Glomerular visceral epithelial cell (primary cell): Measurements from ENCODE around the gene HRH3.
A peak's percentile ranks its signal among the peaks of the same experiment; 100 is the strongest.

Experiments used
- DNase-seq: peaks from one replicate; pipeline ENCODE4 v3.0.0-alpha.2; 2016; ENCODE audit errors: extremely low spot score

Gene HRH3

DNA sequence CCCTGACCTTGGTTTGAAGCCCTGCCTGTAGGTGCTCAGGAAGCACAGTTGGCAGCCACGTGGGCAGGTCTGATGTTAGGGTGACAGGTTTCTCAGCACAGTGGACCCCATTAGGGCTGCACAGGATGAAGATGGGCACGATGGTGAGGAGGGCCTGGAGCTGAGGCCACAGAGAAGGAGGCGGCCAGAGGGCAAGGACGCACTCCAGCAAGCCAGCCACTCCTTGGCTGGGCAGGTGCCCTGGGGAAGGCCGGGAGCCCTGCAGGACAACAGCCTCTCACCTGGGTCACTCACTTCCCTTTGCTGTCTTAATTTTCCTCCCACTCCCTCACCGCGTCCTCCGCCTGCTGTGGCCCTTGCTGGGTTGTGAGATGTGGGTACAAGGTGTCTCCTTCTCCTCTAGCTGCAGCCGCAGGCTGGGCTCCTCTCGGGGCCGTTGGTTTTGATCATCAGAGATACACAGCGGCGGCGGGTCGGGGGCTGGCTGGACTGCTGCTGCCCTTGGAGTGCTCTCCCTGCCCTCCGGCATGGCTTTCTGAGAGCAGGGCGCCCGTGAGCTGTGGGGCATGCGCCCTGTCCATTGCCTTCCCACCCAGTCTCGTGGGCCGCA lies 23.9 kb upstream of the HRH3 start:
- no peak for DNase-seq

DNA sequence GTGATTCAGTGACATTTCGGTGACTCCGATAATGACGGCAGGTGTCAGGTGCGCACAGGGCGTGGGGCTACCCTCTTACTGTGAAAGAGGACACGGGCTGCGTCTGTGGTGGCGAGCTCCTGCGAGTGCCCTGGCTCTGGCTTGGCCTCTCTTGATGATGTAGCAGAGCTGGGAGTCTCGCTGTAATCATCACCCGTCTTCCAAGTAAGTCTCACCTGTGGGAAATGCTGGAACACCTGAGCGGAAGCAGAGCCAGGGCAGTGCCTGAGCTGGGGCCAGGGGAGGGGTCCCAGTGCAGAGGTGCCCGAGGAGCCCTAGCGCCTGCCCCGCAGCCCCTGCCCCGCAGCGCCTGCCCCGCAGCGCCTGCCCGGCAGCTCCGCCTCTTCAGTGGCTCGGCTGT lies 23.0 kb upstream of the HRH3 start:
- DNase-seq = no peak

DNA sequence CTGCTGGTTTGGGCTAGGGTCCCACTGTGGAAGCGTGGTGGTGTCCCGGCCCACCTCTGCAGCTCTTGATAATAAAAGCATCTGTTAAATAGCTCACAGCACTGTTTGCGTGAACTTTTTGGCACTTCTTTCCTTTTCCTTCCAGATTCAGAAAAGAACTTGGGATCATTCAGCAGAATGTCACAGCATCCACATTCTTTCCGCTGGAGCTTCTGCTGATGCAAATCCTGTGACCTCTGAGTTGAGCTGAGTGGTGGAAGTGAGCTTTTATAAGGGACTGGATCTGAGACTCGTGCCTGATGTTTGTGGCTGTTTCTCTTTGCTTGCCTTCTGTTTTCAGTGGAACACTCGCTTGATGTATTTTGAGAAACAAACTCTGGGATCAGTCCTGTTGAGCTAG lies 22.1 kb upstream of the HRH3 start:
- DNase-seq = no peak

DNA sequence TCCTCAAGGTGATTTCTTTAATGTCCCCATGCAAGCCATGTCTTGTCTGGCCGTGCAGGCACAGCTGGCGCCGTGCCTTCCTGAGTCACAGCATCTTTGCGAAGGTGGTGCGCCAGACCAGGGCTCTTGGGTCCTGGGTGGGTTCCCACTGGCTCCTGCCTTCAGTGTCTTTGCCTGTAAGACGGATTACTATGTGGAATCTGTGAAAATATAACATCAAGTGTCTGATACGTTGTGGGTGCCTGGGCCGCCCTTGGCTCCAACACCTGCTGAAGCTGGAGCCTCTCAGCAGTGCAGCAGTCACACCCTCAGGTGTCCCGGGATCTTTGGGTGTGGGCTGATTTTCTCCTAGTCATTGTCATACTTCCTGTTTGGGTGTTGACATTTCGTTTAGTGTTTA lies 21.4 kb upstream of the HRH3 start:
- DNase-seq = no peak

DNA sequence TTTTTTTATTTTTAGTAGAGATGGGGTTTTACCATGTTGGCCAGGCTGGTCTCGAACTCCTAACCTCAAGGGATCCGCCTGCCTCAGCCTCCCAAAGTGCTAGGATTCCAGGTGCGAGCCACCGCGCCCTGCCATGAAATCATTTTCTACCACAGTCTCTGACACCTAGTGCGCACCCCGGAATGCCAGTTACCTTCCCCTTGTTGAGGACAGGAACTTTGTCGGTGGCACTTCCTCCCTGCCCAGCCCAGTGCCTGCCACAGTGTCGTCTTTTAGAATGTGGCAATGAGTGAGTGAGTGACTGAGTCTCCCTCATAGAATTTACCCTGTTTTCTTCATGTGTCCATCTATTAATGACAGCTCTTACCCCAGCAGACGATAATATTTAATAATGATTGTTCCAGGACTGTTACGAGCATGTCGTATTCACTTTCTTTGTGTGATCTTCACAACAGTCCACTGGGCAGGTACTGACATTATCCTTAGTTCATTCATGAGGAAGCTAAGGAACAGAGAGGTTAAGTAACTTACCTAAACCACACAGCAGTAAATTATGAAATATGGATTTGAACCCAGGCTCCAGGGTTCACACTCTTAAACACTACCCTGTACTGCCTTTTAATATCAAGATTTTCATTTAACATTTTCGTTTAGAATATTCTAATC lies 20.1 kb upstream of the HRH3 start:
- DNase-seq = no peak

DNA sequence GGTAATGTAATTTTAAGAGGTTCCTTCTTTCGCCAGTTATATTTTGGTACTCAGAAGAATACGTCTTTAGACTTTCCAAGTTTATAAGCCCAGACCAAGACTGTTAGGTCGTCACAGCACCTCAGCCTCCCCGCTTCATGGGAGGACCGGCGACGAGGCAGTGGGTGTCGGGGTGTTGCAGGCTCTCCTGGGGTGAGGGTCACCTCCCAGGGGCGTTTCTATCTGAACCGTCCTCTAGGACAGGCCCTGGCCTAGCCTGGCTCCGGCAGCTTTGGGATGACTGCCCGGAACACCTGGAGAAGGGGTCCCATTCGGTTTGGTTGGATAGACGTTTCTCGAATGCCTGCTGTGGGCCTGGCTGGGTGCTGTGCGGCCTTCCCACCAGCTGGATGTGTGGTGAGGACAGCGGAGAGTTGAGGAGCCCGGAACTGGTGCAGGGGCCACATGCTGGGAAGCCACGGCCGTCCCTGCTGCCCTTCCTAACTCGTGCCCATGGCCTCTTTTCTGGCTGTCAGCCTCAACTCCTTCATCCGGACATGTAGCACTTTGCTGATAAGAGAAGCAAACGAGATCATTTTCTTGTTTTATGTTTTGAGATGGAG lies 19.3 kb upstream of the HRH3 start:
- no peak for DNase-seq

DNA sequence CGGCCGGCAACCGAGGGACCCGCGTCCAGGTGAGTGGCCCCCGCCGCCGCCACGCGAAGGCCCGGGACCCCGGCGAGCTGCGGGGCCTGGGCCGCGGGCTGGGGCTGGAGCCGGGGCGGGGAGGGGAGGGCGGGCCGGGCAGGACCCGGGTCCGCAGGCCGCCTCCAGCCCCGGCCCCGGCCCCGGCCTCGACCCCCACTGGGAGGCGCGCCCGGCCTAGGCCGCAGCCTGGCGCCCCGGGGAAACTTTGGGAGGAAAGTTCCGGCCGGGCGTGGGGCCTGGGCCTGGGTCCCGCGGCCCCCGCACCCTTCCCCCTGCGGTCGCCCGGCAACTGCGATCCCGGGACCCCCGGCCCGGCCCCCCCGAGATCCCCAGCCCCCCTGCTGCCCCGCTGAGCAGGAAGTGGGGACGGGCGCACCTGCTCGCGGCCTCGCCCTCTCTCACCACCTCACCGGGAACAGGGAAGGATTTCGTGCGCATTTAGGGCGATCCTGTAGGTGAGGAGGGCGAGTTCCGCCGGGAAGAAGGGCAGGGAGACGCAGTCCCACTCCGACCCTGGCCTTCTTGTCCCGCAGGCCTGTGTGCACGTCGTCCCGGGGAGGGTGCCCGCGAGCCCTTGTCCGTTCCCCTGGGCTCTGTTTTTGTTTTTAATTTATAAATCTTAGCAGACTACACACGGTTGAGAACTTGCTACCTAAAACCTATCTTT lies 18.6 kb upstream of the HRH3 start:
- peak; percentile 28 for DNase-seq

DNA sequence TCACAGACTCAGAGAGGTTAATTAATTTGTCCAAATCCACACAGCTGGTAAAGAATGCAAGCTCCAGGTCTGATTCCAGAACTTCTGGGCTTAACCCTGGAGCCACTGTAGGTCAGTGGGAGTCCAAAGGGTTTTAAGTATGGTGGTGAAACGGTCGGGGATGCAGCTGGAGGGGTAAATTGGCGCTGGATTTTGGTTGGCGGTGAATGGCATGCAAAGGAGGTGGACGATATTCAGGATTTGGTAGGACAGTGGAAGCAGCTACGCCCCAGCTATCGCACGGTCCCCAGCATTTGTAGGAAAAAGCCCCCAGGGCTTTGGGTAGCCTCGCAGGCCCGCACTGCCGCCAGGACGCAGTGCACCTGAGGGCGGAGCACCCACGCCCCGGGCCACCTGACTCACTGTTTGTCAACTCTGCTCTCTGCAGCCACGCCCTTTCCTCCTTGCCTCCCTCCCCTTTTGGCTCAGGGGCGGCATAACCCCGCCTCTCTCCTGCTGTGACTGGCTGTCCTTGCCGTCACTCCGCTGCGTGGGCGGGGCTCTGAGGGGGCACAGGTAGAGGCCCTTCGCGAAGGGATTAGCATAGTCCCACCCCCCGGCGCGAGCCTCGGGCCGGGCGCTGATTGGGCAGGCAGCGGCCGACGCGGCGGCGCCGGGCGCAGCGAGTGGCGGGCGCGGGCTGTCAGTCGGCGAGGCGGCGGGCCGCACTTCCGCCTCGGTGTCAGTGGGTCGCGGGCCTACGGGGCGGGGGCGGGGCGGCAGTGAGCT lies 17.9 kb upstream of the HRH3 start, which contains the start of gene OSBPL2:
Gene OSBPL2 (plus strand): TSS at position 721 of the 768 bp plus-strand sequence. CDS start 17,664 bp downstream, outside the sequence.
- peak; percentile 100 for DNase-seq

DNA sequence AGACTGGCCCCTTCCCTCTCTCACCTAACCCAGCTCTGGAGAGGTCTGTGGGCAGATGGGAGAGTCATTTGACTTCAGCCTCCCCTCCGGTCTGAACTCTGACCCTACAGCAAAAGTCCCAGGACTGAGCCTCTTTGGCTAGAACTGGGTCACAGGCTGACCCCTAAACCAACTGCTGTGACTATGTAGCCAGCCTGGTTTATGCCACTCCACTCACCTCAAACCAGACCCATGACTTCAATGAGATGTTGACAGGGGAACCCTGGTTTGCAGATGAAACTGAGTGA lies 17.4 kb upstream of the HRH3 start:
- DNase-seq = no peak

DNA sequence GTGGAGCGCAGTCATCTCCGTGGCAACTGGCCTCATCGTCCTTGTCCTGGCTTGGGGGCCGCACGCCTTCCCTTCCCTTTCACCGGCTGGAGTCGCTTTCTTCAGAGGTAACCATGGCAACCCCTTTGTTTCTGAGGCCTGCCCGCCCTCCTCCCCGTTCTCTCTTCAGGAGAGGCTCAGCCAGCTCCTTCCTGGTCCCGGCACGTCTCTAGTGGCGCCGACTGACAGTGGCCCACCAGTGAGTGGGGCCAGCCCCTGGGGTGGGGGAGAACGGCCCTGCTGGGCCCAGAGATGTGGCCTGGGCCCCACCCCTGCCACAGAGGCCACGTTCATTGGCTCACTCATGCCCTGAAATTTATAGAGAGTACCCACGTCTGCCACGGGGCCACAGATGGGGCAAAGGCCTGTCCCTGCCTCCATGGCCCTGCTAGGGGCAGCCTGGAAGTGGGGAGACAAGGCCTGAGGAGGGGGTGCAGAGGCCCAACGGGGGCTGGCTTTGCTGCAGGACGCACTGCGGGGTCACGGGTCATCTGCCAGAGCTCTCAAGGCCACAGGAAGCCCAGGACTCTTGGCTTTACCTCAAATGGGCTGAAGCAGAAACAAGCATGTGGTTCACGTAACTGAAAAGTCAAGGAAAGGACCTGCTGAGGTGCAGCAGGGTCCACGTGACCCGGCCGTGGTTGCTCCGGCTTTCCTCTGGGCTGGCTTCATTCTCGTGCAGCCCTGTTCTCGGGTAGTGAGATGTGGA lies 16.9 kb upstream of the HRH3 start:
- DNase-seq = no peak

DNA sequence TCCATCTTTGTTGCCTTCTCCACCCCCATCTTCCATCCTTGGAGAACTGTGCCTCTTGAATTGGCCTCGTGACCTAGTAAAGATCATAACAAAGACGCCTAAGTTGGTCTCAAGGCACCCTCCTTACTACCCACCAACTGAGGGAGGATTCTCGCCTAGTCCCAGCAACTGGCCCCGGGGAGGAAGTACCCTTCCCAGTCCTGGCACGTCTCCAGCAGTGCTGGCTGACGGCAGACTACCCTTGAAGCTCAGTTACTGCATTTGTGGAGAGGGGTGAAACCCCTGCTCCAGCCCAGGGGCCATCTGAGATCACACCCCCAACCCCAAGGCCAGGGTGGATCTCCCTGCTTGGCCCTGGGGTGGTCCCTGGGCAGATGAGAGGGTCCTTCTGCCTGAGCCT lies 16.1 kb upstream of the HRH3 start:
- no peak for DNase-seq

DNA sequence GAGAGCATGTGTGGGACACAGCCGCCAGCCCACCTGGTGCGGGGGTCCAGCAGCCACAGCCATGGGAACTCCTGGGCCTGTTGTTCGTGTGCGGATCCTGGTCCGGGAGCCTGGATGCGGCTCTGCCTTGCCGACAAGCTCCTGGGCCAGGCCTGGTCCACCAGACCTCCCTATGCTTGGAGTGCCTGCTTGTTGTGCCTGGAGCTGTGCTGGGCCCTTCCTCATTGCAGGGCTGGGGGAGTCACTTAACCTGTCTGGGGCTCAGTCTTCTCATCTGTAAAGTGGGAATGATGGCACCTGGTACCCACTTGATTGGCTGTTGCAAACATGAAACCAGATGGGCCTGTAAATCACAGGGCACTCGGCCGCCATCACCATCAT lies 15.7 kb upstream of the HRH3 start:
- no peak for DNase-seq

DNA sequence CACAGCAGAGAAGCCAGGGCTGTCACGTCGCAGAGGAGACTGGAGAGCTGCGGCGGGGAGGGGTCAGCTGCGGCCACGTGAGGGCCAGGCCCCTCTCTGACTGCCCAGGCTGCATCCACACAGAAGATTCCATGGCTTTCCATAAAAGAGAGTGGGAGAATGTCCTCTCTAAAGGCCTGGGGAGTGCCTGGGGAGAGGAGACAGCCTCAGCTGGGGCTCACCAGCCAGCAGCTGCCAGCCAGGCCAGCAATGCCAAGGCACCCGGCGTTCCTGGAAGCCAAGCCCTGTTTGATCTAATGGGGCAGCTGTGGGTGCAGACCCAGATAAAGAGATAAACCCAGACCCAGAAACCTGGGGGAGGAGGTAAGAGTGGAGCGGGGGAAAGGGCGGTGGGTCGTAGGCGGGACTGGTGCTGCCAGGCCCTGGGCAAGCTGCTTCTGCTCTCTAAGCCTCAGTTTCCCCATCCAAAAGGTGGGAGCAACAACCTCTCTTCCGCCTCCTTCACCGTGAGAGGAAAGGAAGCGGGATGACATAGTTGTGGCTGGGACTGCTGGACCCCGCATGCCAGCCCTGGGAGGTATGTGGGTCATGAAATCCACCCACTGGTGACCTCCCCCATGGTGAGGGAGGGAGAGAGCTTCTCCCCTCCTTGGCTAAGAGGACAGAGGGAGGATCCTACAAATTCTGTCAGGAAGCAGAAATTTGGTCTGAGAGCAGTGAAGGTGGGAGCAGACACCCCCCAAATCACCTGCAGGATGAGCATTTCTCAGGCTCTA lies 15.1 kb upstream of the HRH3 start:
- DNase-seq = no peak

DNA sequence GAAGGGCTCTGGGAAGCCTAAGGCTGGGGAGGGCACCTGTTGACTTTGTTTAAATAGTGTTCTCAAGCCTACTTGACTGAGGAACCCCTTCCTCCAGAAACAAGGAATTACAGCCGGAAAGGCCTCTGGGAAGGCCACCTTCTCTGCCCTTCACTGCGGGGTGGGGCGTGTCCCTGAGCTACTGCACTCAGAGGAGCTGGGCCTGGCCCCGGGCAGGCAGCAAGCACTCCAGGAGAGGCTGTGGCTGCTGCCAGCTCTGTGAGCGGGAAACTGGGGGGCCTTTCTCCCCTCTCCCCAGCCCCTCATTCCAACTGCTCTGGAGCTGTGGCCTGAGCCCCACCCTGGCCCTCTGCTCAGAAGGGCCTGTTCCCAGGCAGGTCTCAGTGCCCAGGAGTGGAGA lies 14.3 kb upstream of the HRH3 start:
- DNase-seq = no peak

DNA sequence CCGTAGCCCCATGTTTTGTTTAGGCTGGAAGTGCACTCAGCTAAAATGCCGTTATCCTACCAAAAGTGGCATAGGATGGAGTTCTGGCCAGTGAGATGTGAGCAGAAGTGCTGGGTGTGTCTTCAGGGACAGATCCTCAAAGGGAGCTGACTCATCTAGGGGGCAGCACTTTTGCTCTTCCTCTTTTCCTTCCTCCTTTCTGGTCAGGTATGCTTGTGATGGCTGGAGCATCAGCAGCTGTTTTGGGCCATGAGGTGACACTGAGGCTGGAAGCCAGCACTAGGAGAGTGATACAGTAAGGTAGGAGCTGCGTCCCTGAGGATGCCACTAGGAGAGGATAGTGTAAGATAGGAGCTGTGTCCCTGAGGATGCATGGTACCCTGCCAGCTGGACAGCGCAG lies 13.6 kb upstream of the HRH3 start:
- DNase-seq = no peak

DNA sequence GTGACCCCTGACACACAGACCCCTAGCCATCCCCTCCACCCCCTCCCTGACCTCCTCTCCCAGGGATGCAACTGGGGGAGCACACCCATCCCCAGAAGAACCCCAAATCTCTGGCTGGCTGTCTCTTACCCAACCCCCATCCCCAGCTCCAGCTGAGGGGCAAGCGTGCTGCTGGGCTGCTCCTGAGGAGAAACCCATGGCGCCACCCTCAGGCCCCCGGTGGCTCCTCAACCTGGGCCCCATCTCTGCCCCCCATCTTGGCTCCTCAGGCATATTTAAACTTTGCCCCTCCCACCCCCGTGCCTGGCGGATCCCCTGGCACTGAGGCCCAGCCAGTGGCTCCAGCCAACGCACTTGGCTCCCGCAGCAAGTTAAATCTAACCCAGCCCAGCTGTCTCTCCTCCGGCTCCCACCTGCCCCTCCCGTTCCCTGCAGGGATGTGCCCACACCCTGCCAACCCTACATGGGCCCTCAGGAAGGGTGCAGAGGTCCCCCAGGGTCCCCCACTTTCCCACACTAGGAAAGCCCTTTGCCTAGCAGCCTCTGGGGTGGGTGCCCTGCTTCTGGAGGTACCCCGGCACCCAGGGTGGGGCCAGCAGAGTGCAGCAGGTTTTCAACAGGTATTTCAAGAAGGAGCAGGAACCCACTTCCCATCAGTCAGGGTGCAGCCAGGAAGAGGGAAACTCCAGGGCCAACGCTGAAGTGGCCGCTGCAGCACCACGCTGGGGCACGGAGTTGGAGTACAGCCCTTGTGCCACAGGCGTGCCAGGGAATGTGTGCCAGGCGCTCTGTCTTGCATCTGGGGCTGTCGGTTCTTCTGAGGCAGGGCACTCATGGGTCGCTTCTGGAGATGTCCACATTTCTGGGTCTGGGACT lies 12.9 kb upstream of the HRH3 start:
- no peak for DNase-seq

DNA sequence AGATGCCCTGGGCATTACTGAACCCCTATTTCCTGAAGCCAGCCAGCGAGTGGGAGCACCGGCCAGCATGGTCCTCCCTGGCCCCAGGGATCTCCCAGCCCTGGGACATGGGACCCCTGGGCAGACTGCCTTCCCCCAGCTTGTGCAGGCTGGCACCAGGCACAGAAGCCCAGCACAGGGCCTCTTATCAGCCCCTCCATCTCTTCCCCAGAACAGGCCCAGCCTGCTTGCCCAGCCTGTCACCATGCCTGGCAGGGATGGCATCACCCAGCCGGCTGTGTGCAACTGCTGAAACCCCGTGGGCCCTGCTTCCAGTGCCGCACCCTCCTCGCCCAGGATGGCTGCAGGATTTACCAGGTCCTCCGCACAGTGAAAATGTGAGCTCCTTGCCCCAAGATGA lies 12.1 kb upstream of the HRH3 start:
- DNase-seq = no peak

DNA sequence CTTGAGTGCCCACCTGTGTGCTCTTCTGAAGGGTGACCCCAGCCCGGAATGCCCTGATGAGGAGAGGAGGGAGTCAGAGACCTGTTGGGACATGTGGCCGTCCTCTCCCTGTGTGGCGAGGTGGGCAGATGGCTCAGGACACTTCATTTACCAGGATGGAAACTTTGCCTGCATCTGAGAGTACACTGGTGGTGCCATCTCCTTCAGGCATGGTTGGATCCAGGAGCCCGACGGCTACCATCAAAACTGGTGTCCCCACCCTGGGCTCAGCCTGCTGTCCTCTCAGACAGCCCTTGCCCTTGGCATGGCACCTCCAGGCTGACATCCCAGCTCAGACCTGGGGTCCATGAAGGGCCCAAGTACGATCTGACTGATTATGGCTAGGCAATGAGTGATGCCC lies 11.2 kb upstream of the HRH3 start:
- no peak for DNase-seq

DNA sequence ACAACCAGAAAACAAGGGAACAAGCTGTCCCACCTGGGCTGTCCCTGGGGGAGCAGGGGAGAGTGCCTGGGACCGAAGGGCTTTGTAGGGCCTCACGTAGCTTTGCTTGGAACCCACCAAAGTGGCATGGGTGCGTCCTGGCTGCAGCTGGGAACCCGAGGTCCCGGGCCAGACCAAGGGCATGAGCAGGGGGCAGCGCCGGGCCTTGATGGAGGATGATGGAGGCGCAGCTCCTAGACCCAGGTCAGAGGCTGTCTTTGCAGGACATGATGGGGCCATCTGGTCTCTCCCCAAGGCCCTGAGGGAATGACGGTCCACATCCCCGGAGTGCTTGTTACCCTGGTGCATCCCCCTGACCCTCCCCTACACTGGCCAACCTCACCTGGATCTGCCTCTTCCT lies 10.6 kb upstream of the HRH3 start:
- DNase-seq = no peak

DNA sequence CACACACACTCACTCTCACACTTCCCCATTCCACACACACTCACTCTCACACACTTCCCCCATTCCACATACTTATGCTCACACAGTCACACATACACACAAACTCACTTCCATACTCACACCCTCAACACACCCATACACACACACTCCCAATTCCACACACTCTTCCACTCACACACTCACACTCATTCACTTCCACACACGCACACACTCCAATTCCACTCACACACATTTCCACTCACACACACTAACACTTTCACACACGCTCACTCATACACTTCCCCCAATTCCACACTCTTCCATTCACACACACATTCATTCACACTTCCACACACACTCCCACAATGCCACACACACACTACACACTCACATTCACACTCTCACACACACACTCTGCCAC lies 10.2 kb upstream of the HRH3 start:
- no peak for DNase-seq
